PC-3 (cell line): ENCODE results near the gene UBXN10.
A peak's percentile ranks its signal among the peaks of the same experiment; 100 is the strongest.

Experiments used
- CTCF ChIP-seq: fragments of 300-600 bp; sonication (generic); conservative IDR thresholded peaks from 2 replicates; pipeline ENCODE4 v1.5.1; 2017; ENCODE audit warnings: antibody characterized with exemption, low read depth, mild to moderate bottlenecking, low read length
- EZH2 ChIP-seq: fragments of 300-600 bp; sonication (generic); IDR thresholded peaks from one replicate; pipeline ENCODE4 v1.6.1; 2017; ENCODE audit warnings: antibody characterized with exemption, mild to moderate bottlenecking, low read length; ENCODE audit not compliant: unreplicated experiment

- TF ChIP-seq CTCF: peak; percentile 89
- no peak for TF ChIP-seq EZH2
Measured at GRCh38 chr1:20151906-20152598, 33.8 kb upstream of the UBXN10 start.
